NCI-H2107 treated with DMSO at 0.1 percent for 48 hours (cell line): ENCODE measurements around the gene ICE2.
A peak's percentile ranks its signal among the peaks of the same experiment; 100 is the strongest.

Experiments used
- DNase-seq: peaks from one replicate; lab custom pipeline; 2025; ENCODE audit not compliant: unreplicated experiment; lab: John Stamatoyannopoulos, UW

The ICE2 gene

GRCh38 chr15:60457985-60458384 is 21.0 kb downstream of the ICE2 start:
- DNase-seq: no peak

DNA sequence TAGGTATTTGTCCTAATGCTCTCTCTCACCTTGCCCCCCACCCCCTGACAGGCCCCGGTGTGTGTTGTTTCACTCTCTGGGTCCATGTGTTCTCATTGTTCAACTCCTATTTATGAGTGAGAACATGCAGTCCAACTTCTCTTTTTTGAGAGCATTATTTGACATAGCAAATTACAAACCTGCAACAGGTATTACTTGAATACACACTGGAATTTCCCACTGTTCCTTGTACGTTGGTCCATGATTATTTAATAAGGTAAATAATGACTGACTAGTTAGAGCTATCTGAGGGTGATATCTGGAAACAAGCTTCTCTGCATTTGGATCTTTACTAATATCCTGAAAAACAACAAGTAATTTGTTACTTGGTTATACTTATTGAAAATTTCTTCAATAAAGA is 24.1 kb downstream of the ICE2 start:
- no peak for DNase-seq

GRCh38 chr15:60448668-60449360 is 30.1 kb downstream of the ICE2 start:
- no peak for DNase-seq

- DNase-seq: peak; percentile 7
Measured at GRCh38 chr15:60444289-60444912, 34.5 kb downstream of the ICE2 start.

DNA sequence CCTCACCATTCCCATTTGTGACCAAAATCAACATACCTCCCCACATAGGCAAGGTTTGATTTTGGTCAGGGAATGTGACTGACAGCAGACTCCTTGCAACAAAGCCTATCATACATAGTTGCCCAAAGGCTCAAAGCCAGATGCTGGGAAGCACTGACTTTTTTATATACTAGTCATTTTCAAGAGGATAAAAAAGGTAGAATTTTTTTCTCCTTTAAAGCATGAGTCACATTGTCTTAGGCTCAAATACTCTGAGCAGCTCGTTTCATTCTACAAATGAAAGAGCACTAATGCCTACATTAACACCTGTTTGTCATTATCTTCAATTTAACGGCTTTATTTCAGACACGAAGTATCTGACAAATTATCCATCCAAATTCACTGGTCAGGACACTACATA is 36.2 kb downstream of the ICE2 start:
- no peak for DNase-seq

GRCh38 chr15:60442031-60442650 is 36.8 kb downstream of the ICE2 start:
- DNase-seq: no peak

GRCh38 chr15:60441331-60441730 is 37.6 kb downstream of the ICE2 start:
- DNase-seq: no peak

- no peak for DNase-seq
Measured at GRCh38 chr15:60438646-60439045, 40.3 kb downstream of the ICE2 start.

DNA sequence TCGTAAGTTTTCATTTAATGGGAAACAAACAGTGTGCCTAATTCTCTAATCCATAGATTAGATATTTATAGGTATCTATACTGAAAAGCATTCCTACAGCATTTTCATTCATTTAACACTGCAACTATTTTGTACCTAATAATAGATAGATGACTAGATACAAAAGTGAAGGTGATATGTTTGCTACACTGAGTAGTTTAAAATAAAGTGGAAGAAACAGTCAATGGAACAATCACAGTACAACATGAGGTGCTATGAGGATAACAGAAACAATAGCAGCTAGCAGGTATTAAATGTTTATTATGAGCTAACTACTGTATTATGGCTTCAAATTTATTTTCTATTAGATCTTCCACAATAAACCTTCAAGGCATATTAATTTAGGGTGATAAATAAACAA is 50.0 kb downstream of the ICE2 start:
- DNase-seq: no peak

- DNase-seq: no peak
Measured at GRCh38 chr15:60426870-60427508, 52.0 kb downstream of the ICE2 start.

DNA sequence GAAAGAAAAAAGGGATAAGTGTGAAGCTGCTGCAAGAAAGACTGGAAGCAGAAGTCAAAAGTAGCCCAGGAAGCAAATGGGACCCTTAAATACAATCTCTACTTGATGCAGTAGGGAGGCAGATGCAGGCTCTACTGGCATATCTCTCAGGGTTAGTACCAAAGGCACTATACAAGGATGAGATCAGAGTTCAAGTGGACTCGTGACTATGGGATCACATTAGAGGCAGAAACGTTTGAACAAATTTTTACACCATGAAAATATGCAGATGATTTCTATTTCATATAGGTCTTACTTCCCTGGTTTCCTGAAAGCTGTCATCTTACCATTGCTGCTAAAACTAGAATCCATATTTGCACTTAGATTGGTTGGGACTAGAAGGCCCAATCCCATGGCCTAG is 53.5 kb downstream of the ICE2 start:
- DNase-seq: no peak

- DNase-seq: no peak
Measured at GRCh38 chr15:60424006-60424405, 54.9 kb downstream of the ICE2 start.

DNA sequence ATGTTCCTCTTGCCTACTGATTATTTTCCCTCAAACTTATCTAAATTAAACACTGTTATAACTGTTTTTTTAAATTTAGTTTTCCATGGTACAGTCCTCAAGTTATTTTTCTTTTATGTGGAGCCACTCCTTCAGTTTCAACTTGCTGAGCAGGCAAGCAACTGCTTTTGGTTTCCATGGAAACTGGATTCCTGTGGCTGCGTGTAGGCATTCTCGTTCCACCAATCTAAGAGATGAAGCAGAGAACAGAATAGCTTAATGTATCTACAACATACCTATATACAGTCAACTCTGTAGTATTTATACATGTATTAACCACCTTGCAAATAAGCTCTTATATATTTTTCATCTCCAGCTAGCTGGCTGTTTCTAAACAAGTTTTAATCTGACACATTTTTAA is 55.4 kb downstream of the ICE2 start:
- no peak for DNase-seq

- DNase-seq: no peak
Measured at GRCh38 chr15:60421544-60421943, 57.4 kb downstream of the ICE2 start.

DNA sequence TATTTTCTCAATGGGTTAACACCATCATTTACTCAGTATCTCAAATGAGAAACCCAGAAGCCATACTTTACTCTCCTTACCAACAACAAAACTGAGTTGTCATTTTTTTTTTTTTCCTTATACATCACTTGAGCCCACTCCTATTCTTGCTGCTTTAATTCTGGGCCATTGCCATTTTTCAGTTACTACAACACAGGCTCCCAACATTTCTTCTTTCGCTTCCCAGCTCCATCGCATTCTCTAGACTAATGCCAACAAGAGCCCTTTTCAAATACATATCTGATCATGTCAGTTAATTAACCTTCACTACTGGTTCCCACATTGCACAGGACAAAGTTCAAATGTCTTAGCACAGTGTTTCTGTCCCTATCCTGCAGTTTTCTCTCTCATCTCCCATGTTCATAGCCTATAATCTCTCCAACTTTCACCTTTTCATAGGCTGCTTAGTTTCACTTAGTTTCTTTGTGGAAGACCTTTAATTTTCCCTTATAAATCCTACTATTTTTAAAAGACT is 58.7 kb downstream of the ICE2 start:
- no peak for DNase-seq

DNA sequence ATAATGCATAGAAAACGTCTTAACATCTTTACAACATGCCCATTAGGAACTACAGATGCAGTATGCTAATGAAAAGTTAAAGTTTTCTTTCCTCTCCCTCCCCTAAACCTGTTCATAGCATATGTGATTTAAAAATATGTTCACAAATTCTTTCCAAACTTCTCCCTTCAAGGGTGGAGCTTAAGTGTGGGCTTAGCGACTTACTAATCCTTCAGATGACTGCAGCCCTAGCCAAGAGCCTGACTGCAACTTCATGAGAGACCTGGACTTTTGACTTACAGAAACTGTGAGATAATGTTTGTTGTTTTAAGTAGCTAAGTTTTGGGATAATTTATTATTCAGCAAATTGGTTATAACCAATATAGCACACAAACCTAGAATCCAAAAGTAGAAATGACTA is 59.2 kb downstream of the ICE2 start:
- DNase-seq: no peak

GRCh38 chr15:60418096-60418495 is 60.8 kb downstream of the ICE2 start:
- DNase-seq: no peak

DNA sequence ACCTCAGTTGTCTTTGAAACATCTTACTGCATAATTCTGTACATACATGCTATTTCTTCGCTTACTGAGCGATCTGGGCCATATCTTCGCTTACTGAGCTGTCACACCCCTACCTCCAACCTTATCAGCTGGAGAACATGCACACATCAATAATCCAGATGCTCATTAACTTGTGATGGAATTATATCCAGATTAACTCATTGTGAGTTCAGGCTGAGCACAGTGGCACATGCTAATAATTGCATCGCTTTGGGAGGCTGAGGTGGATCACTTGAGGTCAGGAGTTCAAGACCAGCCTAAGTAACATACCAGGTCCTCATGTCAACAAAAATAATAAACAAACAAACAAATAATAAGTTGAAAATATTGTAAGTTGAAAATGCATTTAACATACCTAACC is 61.8 kb downstream of the ICE2 start:
- no peak for DNase-seq

DNA sequence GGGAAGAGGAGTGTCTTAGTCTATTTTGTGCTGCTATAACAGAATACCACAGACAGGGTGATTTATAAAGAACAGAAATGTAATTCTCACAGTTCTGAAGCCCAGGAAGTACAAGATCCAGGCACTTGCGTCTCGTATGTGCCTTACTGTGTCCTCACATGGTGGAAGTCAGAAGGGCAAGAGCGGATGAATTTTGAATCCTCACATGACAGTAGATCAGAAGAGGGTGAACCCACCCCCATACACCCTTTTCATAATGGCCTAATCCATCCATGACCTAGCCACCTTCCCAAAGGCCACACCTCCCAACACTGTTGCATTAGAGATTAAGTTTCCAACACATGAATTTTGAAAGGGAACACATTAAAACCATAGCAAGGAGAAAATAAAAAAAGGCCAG is 62.5 kb downstream of the ICE2 start:
- DNase-seq: no peak

GRCh38 chr15:60414016-60414682 is 64.8 kb downstream of the ICE2 start:
- DNase-seq: no peak

GRCh38 chr15:60413231-60413824 is 65.6 kb downstream of the ICE2 start:
- no peak for DNase-seq
